B cell (primary cell): ENCODE measurements around the gene NEBL. TPM values are rescaled to one million over a fixed set of nuclear protein-coding genes. Genes with fewer than 3 reads are reported as not detected.

Experiments
- ATAC-seq: fragments of 200-7000 bp; cut with Tn5 transposase; one replicate; pipeline ENCODE4 v1.10.0; 2021; ENCODE audit warnings: low read depth, mild to moderate bottlenecking, moderate number of reproducible peaks, moderate library complexity
- CTCF ChIA-PET: fragments of 350-600 bp; sonication (Branson Sonifier 250); formaldehyde crosslinking; loops from one replicate; lab custom pipeline; 2021; ENCODE audit warnings: antibody characterized with exemption, inconsistent platforms; lab: Charles Lee
- POLR2A ChIA-PET: fragments of 350-600 bp; sonication (Branson Sonifier 250); formaldehyde crosslinking; loops from one replicate; lab custom pipeline; 2021; ENCODE audit warnings: antibody characterized with exemption; lab: Charles Lee
- DNase-seq: peaks from one replicate; pipeline ENCODE4 v3.0.0; 2013
- H2AFZ ChIP-seq: 2 replicates; pipeline ENCODE4 v1.6.1; 2012; ENCODE audit warnings: mild to moderate bottlenecking, low read depth, low read length; ENCODE audit not compliant: insufficient read depth, poor library complexity, severe bottlenecking
- H3K27ac ChIP-seq, 2 donors: 1 replicate in 1 of 2; 2 replicates in 1 of 2; pipeline ENCODE4 v1.5.1; 2012 to 2013; ENCODE audit warnings: low read length in 2 of 2, mild to moderate bottlenecking in 2 of 2, moderate library complexity in 1 of 2
- H3K27me3 ChIP-seq, 4 experiments: fragments of 200-600 bp in 1 of 4; sonication (generic) in 1 of 4; replicated peaks in 1 of 4; 1 replicate in 2 of 4; 2 replicates in 2 of 4; pipeline versions ENCODE4 v1.6.1 to v1.7.0; 2013 to 2016; ENCODE audit warnings: low read length in 3 of 4, mild to moderate bottlenecking in 2 of 4, mixed read lengths in 1 of 4, moderate library complexity in 1 of 4; ENCODE audit not compliant: insufficient read depth in 4 of 4, control insufficient read depth in 3 of 4; ENCODE audit errors: control extremely low read depth in 1 of 4
- H3K36me3 ChIP-seq, 2 experiments: replicated peaks in 1 of 2; 1 replicate in 1 of 2; 2 replicates in 1 of 2; pipeline versions ENCODE4 v1.6.1 to v1.7.1; 2013; ENCODE audit warnings: low read length in 1 of 2; ENCODE audit not compliant: insufficient read depth in 2 of 2, control insufficient read depth in 1 of 2; ENCODE audit errors: control extremely low read depth in 1 of 2, extremely low read depth in 1 of 2
- H3K4me1 ChIP-seq, 2 donors: fragments of 200-600 bp in 1 of 2; sonication (generic) in 1 of 2; 1 replicate in 1 of 2; 2 replicates in 1 of 2; pipeline versions ENCODE4 v1.5.1 to v1.6.1; 2013 to 2017; ENCODE audit warnings: low read length in 2 of 2; ENCODE audit not compliant: control insufficient read depth in 2 of 2, insufficient read depth in 2 of 2
- H3K4me2 ChIP-seq: replicated peaks from 2 replicates; pipeline ENCODE3; 2012; ENCODE audit warnings: mild to moderate bottlenecking, low read depth, low read length; ENCODE audit not compliant: poor library complexity, severe bottlenecking
- H3K4me3 ChIP-seq, 5 experiments: fragments of 200-600 bp in 1 of 5; sonication (generic) in 1 of 5; 1 replicate in 3 of 5; 2 replicates in 2 of 5; pipeline versions ENCODE4 v1.5.1 to v1.7.0; 2011 to 2016; ENCODE audit warnings: low read length in 4 of 5, mild to moderate bottlenecking in 4 of 5, low read depth in 2 of 5, control low read depth in 1 of 5, moderate library complexity in 1 of 5; ENCODE audit not compliant: insufficient read depth in 1 of 5; ENCODE audit errors: control extremely low read depth in 1 of 5, extremely low read depth in 1 of 5
- H3K79me2 ChIP-seq: fragments of 200-600 bp; sonication (generic); one replicate; pipeline ENCODE4 v1.6.0; 2016; ENCODE audit warnings: low read length; ENCODE audit not compliant: control insufficient read depth, insufficient read depth
- H3K9ac ChIP-seq: fragments of 200-600 bp; sonication (generic); 2 replicates; pipeline ENCODE4 v1.6.1; 2017; ENCODE audit warnings: mild to moderate bottlenecking, low read length, moderate library complexity
- H3K9me3 ChIP-seq, 3 donors: one replicate each; pipeline versions ENCODE4 v1.6.1 to v1.7.1; 2013; ENCODE audit warnings: low read length in 2 of 3; ENCODE audit not compliant: control insufficient read depth in 2 of 3, insufficient read depth in 1 of 3; ENCODE audit errors: control extremely low read depth in 1 of 3
- H4K20me1 ChIP-seq: 2 replicates; pipeline ENCODE4 v1.6.0; 2012; ENCODE audit warnings: mild to moderate bottlenecking, low read length; ENCODE audit not compliant: insufficient read depth, control insufficient read depth, poor library complexity, severe bottlenecking
- H3K27ac Mint-ChIP-seq: one replicate; pipeline ENCODE4 v1.8.0; 2021; ENCODE audit warnings: mixed read lengths
- H3K27me3 Mint-ChIP-seq: one replicate; pipeline ENCODE4 v1.8.0; 2021; ENCODE audit warnings: mixed read lengths
- H3K4me1 Mint-ChIP-seq: one replicate; pipeline ENCODE4 v1.8.0; 2021; ENCODE audit warnings: mixed read lengths
- H3K4me3 Mint-ChIP-seq: one replicate; pipeline ENCODE4 v1.8.0; 2021; ENCODE audit warnings: mixed read lengths
- H3K9me3 Mint-ChIP-seq: one replicate; pipeline ENCODE4 v1.8.0; 2022; ENCODE audit warnings: mixed read lengths; ENCODE audit not compliant: insufficient read depth
- CTCF ChIP-seq: fragments of 200-600 bp; IDR thresholded peaks from one replicate; pipeline ENCODE4 v1.8.0; 2022; ENCODE audit warnings: antibody characterized with exemption, mild to moderate bottlenecking
- EZH2 ChIP-seq: IDR thresholded peaks from 2 replicates; pipeline ENCODE4 v1.6.1; 2012; ENCODE audit warnings: borderline replicate concordance, low read depth, mild to moderate bottlenecking, moderate library complexity, low read length; ENCODE audit not compliant: insufficient read depth, poor library complexity, severe bottlenecking
- WGBS: methylation state at CpG from one replicate; pipeline ENCODE4 v1.1.5; 2013; ENCODE audit warnings: missing lambda C conversion rate; ENCODE audit not compliant: insufficient coverage; 5-methylcytosine and 5-hydroxymethylcytosine counted together
- intact Hi-C: fragments of 100-400 bp; cut with micrococcal nuclease; formaldehyde crosslinking; loops from one replicate; pipeline ENCODE4 v1.10.0; 2022
- polyA plus RNA-seq: library from polyadenylated mRNA; depleted of rRNA; stranded (reverse); fragments of >200 nt; gene quantifications from 2 replicates; pipeline ENCODE4 v1.2.3, GENCODE V29; 2012
- total RNA-seq, 2 donors: library from RNA; stranded (reverse); fragments of 120-200 nt in 1 of 2; gene quantifications; 1 replicate in 1 of 2; 2 replicates in 1 of 2; pipeline versions ENCODE4 v1.2.3 to v1.2.4, GENCODE V29; 2013 to 2022

The NEBL gene
- total and polyA plus RNA-seq, 2 donors (not counting 1 experiment from before 2014, with no cell fraction given): not detected

DNA sequence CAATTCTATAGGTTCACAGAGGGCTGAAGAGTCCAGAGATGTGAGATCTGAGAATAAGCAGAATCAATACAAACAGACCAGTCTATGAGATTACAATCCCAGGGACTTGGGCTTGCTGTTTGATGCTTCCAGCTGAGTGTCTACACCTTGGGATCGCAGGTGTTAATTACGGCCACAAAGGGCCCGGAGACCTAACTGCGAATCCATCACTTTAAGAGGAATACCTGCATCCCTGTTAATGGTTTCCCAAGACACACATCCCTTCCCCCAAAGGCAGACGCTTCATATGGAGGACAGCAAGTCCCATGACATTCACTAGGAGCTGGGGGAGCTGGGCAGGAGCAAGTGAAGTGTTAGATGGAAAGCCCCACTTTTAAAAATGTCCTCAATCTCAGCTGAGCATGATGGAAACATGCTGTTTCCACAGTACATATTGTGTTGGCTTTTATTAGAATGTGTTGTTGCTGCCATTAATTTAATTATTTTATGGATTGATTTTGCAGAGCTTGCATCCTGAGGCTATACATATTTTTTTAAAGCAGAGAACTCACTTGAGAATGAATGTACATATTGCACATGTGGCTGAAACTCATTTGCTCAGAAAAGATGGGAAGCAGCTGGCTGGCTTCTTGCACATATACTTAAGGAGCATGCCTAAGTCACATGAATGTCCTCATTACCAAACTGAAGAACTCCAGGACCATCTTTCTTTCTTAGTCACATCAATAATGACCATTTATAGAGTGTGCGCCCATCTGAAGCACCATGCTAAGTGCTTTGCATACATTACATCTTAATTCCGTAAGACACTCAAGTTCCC, 151.3 kb downstream of the NEBL start:
- Mint-ChIP-seq H3K4me1 (no peaks in the 10 kb centered on the region), H3K27ac (no peak overlapping the region), H3K27me3 (no peaks in the 10 kb centered on the region), H3K4me3 (no peak overlapping the region), H3K9me3 (peaks cover 3% of the 10 kb centered on the region)
- Histone ChIP-seq H3K79me2 (no peaks in the 10 kb centered on the region), H3K9me3 (peaks cover 3 to 7% (median 4%) of the 10 kb centered on the region in 3 donors), H4K20me1 (no peaks in the 10 kb centered on the region), H3K36me3 (no peaks in the 10 kb centered on the region), H3K9ac (no peak overlapping the region), H3K4me3 (no peak overlapping the region), H2AFZ (no peak overlapping the region), H3K27me3 (no peaks in the 10 kb centered on the region), H3K4me2 (no peak overlapping the region), H3K4me1 (no peaks in the 10 kb centered on the region), H3K27ac (no peak overlapping the region)
- DNase-seq (no peak), ATAC-seq (no peak)
- ChIA-PET CTCF (no interaction called here), POLR2A (no interaction called here)
- WGBS: 98% methylated on average over 6 of the region's 7 CpGs
- no peak for TF ChIP-seq EZH2
- intact Hi-C loops: no loop called here

- H3K4me3 ChIP-seq: no peak overlapping the region
- intact Hi-C loops: no loop called here
- DNase-seq (no peak), ATAC-seq (no peak)
- no peaks in the 10 kb centered on the region for H3K27me3 ChIP-seq
- no peak overlapping the region for H3K27ac ChIP-seq
- no peaks in the 10 kb centered on the region for H3K4me1 Mint-ChIP-seq
- H3K9me3 ChIP-seq: peaks cover 0 to 4% (median 3%) of the 10 kb centered on the region in 3 donors
- H2AFZ ChIP-seq: no peak overlapping the region
- peaks cover 3% of the 10 kb centered on the region for H3K9me3 Mint-ChIP-seq
- no peaks in the 10 kb centered on the region for H4K20me1 ChIP-seq
- WGBS: 86% methylated on average over 4 of the region's 5 CpGs
- no peak overlapping the region for H3K9ac ChIP-seq
- ChIA-PET CTCF (no interaction called here), POLR2A (no interaction called here)
- H3K36me3 ChIP-seq: no peaks in the 10 kb centered on the region
- no peaks in the 10 kb centered on the region for H3K4me1 ChIP-seq
- no peak overlapping the region for H3K27ac Mint-ChIP-seq
- no peaks in the 10 kb centered on the region for H3K79me2 ChIP-seq
- TF ChIP-seq EZH2 (no peak), CTCF (no peak)
- H3K4me3 Mint-ChIP-seq: no peak overlapping the region
- H3K27me3 Mint-ChIP-seq: no peaks in the 10 kb centered on the region
- no peak overlapping the region for H3K4me2 ChIP-seq
These were observed 152.3 kb downstream of the NEBL start for GRCh38 chr10:20744821-20745220.
